ENCODE data around the gene SF1.

DNA sequence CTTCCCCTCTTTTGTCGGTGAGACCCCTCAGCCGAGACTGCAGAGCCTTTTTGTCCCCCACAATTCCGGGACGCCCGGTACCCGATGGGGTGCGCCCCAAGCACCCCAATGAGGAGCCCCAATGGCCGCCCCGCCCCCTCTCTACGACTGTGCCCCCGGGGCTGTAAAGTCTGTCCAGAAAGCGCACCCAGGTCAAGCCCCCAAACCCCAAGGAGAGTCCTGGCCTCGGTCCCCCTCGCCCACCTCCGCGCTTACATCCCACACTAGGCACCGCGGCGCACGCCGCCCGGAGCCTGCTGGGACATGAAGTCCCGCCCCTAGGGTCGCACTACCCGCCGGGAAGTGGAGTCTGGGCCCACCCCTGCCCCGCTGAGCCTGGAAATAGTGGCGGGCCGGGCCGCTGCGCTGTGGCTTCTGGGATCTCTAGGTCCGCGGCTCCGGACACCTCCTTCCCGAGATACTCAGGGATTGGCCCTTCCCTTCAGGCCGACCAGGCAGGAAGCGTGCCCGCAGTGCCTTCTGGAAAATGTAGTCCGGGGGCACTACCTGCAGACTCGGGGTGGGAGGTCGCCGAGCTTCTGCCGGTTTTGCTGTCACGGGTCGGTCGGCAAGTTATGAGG, 32.0 kb upstream of the SF1 start, which contains the start of gene MEN1:
- no peak for TF ChIP-seq EZH2 (IDR thresholded peaks at IDR 0.05; ENCODE audit: borderline replicate concordance, low read depth, low read length, poor library complexity, severe bottlenecking)
- TF ChIP-seq CTCF (conservative IDR thresholded peaks at IDR 0.05; ENCODE audit: low read depth, low read length): no peak
